T-helper 17 cell (primary cell): Measurements from ENCODE around the gene COG7. TPM values are rescaled to one million over a fixed set of nuclear protein-coding genes. Genes with fewer than 3 reads are reported as not detected.

ENCODE experiments used
- ATAC-seq: fragments of 150-1000 bp; cut with Tn5 transposase; 2 replicates; pipeline ENCODE4 v1.10.0; 2021; ENCODE audit warnings: mild to moderate bottlenecking, moderate library complexity
- DNase-seq, 3 donors: peaks; one replicate each; pipeline versions ENCODE4 v3.0.0 to v3.0.0-alpha.2; 2020 to 2021
- H3K9me3 ChIP-seq: one replicate; pipeline ENCODE4 v1.7.0; 2013; ENCODE audit warnings: low read length, mild to moderate bottlenecking; ENCODE audit not compliant: control insufficient read depth, poor library complexity, severe bottlenecking
- H3K27ac Mint-ChIP-seq: one replicate; pipeline ENCODE4 v1.8.0; 2022; ENCODE audit warnings: mild to moderate bottlenecking, moderate library complexity, mixed read lengths
- H3K27me3 Mint-ChIP-seq: one replicate; pipeline ENCODE4 v1.8.0; 2022; ENCODE audit warnings: mixed read lengths
- H3K36me3 Mint-ChIP-seq: one replicate; pipeline ENCODE4 v1.8.0; 2022; ENCODE audit warnings: low read depth, mixed read lengths
- H3K4me1 Mint-ChIP-seq: one replicate; pipeline ENCODE4 v1.8.0; 2022; ENCODE audit warnings: mild to moderate bottlenecking, mixed read lengths
- H3K4me3 Mint-ChIP-seq: one replicate; pipeline ENCODE4 v1.8.0; 2022; ENCODE audit warnings: mild to moderate bottlenecking, moderate library complexity, mixed read lengths
- total RNA-seq, 4 donors: library from RNA in 2 of 4; stranded (reverse) in 2 of 4; gene quantifications; one replicate each; pipeline ENCODE4 v1.2.3 and lab custom pipeline; 2022 to 2026

COG7 gene
- total RNA-seq, 2 donors from 2014 or later: 16.9 to 17.1 TPM

DNA sequence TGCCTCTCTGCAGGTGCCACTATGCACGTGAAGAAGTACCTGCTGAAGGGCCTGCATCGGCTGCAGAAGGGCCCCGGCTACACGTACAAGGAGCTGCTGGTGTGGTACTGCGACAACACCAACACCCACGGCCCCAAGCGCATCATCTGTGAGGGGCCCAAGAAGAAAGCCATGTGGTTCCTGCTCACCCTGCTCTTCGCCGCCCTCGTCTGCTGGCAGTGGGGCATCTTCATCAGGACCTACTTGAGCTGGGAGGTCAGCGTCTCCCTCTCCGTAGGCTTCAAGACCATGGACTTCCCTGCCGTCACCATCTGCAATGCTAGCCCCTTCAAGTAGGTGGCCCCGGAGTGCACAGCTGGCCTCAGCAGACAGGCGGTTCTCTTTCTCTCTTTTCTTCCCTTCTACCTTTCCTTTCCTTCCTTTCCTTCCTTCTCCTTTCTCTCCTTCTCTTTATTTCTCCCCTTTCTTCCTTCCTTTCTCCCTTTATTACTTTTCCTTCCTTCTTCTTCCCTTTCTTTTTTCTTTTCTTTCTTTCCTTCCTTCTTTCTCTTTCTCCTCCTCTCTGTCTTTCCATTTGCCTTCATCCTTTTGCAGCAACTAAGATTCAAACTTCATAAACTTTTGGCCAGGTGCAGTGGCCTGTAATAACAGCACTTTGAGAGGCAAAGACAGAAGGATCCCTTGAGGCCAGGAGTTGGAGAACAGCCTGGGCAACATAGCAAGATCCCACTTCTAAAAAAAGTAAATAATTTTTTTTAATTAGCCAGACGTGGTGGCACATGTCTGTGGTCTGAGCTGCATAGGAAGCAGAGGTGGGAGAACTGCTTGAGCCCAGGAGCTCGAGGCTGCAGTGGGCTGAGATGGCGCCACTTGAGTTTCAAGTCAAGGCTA is 104.2 kb downstream of the COG7 start:
- peaks cover 2% of the 10 kb centered on the region for H3K4me1 Mint-ChIP-seq
- DNase-seq (no peak), ATAC-seq (no peak)
- peaks cover 23% of the 10 kb centered on the region for H3K27me3 Mint-ChIP-seq
- no peak overlapping the region for H3K27ac Mint-ChIP-seq
- H3K9me3 ChIP-seq: no peaks in the 10 kb centered on the region
- H3K36me3 Mint-ChIP-seq: peaks cover 3% of the 10 kb centered on the region
- H3K4me3 Mint-ChIP-seq: no peak overlapping the region

DNA sequence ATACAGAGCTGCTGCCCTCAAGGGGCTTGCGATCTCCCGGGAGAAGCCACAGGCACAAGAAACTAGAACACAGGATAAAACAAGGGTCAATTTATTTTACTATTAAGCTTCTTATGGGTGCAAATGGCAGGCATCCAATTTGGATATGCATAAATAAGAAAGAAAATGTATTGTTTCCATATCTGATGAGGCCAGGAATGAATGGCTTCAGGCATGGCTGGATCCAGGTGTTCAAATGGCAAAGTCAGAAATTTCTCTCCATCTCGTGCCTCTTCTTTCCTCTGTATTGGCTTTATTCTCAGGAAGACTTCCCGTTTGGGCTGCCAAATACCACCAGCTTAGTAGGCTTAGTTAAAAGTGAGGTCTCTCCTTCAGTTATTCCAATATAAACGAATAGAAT is 107.8 kb downstream of the COG7 start:
- DNase-seq (no peak), ATAC-seq (no peak)
- Mint-ChIP-seq H3K27me3 (peaks cover 28% of the 10 kb centered on the region), H3K27ac (no peak overlapping the region), H3K4me1 (peaks cover 2% of the 10 kb centered on the region), H3K36me3 (peaks cover 4% of the 10 kb centered on the region), H3K4me3 (no peak overlapping the region)
- H3K9me3 ChIP-seq: no peaks in the 10 kb centered on the region

DNA sequence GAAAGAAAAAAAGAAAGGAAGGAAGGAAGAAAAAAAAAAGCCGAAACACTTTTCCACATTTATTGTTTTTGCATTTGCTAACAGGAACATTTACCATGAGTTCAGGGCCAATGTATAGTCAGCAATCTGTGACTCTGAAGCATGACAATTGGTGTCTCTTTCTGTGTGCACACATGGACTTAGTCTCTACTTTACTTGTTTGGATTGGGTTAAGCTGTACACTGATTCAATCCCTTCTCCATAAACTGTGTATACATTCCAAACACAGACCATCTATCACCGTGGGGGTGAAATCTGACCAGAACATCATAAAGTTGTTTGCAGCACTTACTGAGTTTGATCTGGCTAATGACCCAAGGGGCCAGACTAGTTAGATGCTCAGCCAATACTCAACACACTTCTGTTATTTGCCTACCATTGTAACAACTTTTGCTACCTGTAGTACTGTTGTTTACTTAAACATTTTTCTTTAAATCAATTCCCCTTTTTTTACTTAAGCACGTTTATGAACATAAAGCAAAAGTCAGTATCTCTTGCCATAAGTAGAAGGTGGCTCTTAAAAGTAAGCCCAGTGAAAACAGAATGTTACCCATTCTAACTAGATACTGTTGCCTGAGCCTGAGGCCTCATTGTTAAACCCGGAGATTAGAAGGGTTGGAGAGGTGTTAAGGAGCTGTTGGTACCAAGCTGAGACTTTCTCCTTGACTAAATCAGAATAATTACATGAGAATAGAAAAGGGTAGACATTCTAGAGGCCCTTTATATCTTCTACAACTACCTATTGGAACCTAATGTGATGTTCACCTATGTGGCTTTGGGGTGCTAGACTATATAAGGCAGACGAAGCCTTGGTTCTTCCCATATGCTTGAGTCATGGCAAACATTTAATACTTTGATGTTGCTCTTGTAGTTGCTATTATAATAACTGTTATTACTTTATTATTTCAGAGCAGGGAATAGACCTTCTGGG is 109.1 kb downstream of the COG7 start:
- DNase-seq (no peak), ATAC-seq (no peak)
- Mint-ChIP-seq H3K4me1 (peaks cover 1% of the 10 kb centered on the region), H3K4me3 (no peak overlapping the region), H3K36me3 (peaks cover 4% of the 10 kb centered on the region), H3K27ac (no peak overlapping the region), H3K27me3 (peaks cover 26% of the 10 kb centered on the region)
- no peaks in the 10 kb centered on the region for H3K9me3 ChIP-seq

DNA sequence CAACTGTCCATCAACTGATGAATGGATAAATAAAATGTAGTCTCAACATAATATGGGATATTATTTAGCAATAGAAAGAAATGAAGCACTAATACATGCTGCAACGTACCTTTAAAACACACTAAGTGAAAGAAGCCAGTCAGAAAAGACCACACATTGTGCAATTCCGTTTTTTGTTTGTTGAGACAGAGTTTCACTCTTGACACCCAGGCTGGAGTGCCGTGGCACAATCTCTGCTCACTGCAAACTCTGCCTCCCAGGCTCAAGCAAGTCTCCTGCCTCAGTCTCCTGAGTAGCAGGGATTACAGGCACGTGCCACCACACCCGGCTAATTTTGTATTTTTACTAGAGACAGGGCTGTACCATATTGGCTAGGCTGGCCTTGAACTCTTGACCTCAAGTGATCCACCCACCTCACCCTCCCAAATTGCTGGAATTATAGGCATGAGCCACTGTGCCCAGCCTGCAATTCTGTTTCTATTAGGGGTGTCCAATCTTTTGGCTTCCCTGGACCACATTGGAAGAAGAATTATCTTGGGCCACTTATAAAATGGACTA is 110.8 kb downstream of the COG7 start:
- H3K9me3 ChIP-seq: no peaks in the 10 kb centered on the region
- Mint-ChIP-seq H3K27me3 (peaks cover 20% of the 10 kb centered on the region), H3K36me3 (peaks cover 2% of the 10 kb centered on the region), H3K4me1 (no peaks in the 10 kb centered on the region), H3K27ac (no peak overlapping the region), H3K4me3 (no peak overlapping the region)
- DNase-seq (no peak), ATAC-seq (no peak)

DNA sequence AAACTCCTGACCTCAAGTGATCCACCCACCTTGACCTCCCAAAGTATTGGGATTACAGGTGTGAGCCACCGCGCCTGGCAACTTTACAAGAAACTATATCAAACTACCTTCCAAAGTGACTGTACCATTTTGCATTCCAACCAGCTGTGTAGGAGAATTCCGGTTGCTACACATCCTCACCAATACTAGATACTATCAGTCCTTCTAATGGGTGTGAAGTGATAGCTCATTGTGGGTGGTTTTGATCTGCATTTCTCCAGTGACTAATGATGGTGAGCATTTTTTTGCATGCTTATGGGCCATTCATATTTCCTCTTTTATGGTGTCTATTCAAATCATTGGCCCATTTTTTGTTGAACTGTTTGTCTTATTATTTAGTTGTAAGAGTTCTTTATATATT is 113.2 kb downstream of the COG7 start:
- no peaks in the 10 kb centered on the region for H3K9me3 ChIP-seq
- DNase-seq: no peak
- H3K4me3 Mint-ChIP-seq: no peak overlapping the region
- no peak for ATAC-seq
- H3K36me3 Mint-ChIP-seq: peaks cover 2% of the 10 kb centered on the region
- peaks cover 35% of the 10 kb centered on the region for H3K27me3 Mint-ChIP-seq
- no peak overlapping the region for H3K27ac Mint-ChIP-seq
- no peaks in the 10 kb centered on the region for H3K4me1 Mint-ChIP-seq

Other genes starting within 250 kb of the COG7 start
- not detected for gene SCNN1B, start 150.9 kb downstream of the COG7 start, total RNA-seq
- 100 to 1,000 TPM; 116 to 117 TPM for gene GGA2, start 57.3 kb upstream of the COG7 start, total RNA-seq
- gene EARS2, start 104.2 kb upstream of the COG7 start, total RNA-seq: 10 to 100 TPM; 10.0 to 13.0 TPM
- gene UBFD1, start 104.5 kb upstream of the COG7 start, total RNA-seq: 10 to 100 TPM; 37.9 to 43.3 TPM
- gene NDUFAB1, start 143.1 kb upstream of the COG7 start, total RNA-seq: 10 to 100 TPM; 27.0 to 30.8 TPM
- 1 to 10 TPM; 8.2 to 8.7 TPM for gene PALB2, start 188.1 kb upstream of the COG7 start, total RNA-seq
- 10 to 100 TPM; 44.5 to 65.0 TPM for gene DCTN5, start 188.3 kb upstream of the COG7 start, total RNA-seq
- 1 to 10 TPM in 1 of 2 donors, under 1 TPM in 1; 0.60 to 1.7 TPM for gene PLK1, start 225.7 kb upstream of the COG7 start, total RNA-seq